Measurements from ENCODE around the gene PLEKHO2. TPM values are rescaled to one million over a fixed set of nuclear protein-coding genes. Genes with fewer than 3 reads are reported as not detected.

The PLEKHO2 gene
- total RNA-seq, 1 donor from 2014 or later: 20.3 TPM

DNA sequence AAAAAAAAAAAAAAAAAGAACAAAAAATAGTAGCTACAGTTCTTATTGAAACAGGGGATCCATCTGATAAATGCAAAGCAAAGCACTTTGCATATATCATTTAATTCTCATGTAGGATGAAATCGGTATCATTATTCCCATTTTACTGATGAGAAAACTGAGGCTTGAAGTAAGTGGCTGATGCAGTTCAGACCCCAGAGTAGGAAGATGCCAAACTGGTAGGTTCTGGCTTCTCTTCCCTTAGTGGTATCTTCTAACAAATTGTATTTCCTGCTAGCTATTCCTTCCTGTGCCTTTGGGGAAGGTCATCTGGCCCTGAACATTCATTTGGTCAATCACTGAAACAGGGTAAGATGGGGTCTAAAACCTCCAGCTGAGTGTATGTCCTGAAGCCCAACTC lies 38.2 kb upstream of the PLEKHO2 start:
- H3K4me1 Mint-ChIP-seq (ENCODE audit: low read depth): no peaks in the 10 kb centered on the region
- TF ChIP-seq, protein P1, sequence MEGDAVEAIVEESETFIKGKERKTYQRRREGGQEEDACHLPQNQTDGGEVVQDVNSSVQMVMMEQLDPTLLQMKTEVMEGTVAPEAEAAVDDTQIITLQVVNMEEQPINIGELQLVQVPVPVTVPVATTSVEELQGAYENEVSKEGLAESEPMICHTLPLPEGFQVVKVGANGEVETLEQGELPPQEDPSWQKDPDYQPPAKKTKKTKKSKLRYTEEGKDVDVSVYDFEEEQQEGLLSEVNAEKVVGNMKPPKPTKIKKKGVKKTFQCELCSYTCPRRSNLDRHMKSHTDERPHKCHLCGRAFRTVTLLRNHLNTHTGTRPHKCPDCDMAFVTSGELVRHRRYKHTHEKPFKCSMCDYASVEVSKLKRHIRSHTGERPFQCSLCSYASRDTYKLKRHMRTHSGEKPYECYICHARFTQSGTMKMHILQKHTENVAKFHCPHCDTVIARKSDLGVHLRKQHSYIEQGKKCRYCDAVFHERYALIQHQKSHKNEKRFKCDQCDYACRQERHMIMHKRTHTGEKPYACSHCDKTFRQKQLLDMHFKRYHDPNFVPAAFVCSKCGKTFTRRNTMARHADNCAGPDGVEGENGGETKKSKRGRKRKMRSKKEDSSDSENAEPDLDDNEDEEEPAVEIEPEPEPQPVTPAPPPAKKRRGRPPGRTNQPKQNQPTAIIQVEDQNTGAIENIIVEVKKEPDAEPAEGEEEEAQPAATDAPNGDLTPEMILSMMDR (IDR thresholded peaks at IDR 0.05): no peak
- no peak for DNase-seq (ENCODE audit: low spot score)
- H3K27ac Mint-ChIP-seq (ENCODE audit: unreplicated experiment): no peak overlapping the region
- no peak overlapping the region for H3K4me3 Mint-ChIP-seq (ENCODE audit: unreplicated experiment)
- peaks cover 2% of the 10 kb centered on the region for H3K27me3 Mint-ChIP-seq (ENCODE audit: low read depth)
- peaks cover 2% of the 10 kb centered on the region for H3K36me3 Mint-ChIP-seq (ENCODE audit: low read depth)
- no peaks in the 10 kb centered on the region for H3K9me3 Mint-ChIP-seq (ENCODE audit: low read depth)

DNA sequence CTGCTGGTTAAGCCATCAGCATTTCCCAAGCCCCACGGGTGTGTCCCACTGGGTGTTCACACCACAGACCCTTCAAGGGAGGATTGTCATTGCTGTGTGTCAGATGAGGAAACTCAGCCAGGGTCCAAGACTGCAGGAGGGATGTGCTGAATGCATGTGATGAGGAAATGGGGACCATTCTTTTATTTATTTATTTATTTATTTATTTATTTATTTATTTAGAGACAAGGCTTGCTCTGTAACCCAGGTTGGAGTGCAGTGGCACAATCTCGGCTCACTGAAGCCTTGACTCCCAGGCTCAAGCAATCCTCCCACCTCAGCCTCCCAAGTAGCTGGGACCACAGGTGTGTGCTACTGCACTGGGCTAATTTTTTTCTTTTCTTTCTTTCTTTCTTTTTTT lies 37.1 kb upstream of the PLEKHO2 start:
- Mint-ChIP-seq H3K4me3 (ENCODE audit: unreplicated experiment) (no peak overlapping the region), H3K36me3 (ENCODE audit: low read depth) (peaks cover 2% of the 10 kb centered on the region), H3K4me1 (ENCODE audit: low read depth) (no peaks in the 10 kb centered on the region), H3K9me3 (ENCODE audit: low read depth) (no peaks in the 10 kb centered on the region), H3K27me3 (ENCODE audit: low read depth) (peaks cover 7% of the 10 kb centered on the region), H3K27ac (ENCODE audit: unreplicated experiment) (no peak overlapping the region)
- no peak for DNase-seq (ENCODE audit: low spot score)
- TF ChIP-seq, protein P1 (IDR thresholded peaks at IDR 0.05): no peak

DNA sequence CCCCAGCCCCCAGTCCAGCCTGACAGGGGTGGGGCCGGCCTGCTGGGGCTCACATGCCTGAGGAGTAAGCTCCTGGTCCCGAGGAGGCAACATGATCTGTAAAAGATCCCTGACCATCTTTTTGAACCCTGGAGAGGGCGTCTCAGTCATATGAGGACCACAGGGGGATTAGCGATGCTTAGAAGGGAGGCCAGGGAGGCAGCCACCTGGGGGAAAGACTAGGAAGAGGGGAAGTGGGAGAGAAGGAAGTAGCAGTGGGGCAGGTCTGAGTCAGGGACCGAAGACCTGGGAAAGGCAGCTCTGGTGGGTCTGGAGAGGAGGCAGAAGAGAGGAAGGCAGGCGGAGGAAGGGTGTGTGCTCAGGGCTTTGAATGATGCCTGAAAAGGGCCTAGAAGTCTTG lies 35.2 kb upstream of the PLEKHO2 start:
- Mint-ChIP-seq H3K4me3 (ENCODE audit: unreplicated experiment) (no peak overlapping the region), H3K27me3 (ENCODE audit: low read depth) (peaks cover 7% of the 10 kb centered on the region)

DNA sequence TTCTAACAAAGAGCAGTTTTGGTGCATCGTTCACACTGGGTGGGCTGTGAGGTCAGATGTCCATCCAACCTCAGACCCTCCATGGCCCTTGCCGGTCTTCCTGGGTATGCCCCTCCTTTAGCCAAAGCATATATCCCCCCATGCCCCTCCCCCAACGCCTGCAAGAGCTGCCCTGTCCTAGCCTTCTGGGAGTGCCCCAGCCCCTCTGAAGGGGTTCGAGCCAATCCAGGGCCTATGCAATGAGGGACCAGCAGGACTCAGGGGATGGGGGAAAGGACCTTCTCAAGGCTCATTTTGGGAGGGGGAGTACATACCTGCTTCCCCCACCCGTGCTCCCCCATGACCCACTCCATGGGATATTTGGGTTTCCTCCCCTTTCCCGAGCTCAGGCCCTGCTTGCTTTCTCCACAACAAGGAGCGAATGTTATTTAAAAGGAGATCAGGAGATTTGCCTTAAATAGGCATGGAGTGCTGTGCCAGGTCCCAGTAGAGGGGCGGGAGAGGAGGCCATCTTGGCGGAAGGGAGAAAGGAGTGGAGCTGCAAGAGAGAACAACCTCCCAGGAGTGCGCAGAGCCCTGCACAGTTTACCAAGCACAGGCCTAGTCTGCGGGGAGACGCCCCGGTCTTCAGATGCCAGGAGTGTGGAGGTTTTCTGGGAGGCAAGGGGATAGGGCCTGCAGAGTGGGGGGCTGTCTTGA lies 34.5 kb upstream of the PLEKHO2 start:
- H3K9me3 Mint-ChIP-seq (ENCODE audit: low read depth): no peaks in the 10 kb centered on the region
- no peak overlapping the region for H3K27ac Mint-ChIP-seq (ENCODE audit: unreplicated experiment)
- H3K36me3 Mint-ChIP-seq (ENCODE audit: low read depth): peaks cover 2% of the 10 kb centered on the region
- H3K4me3 Mint-ChIP-seq (ENCODE audit: unreplicated experiment): no peak overlapping the region
- H3K27me3 Mint-ChIP-seq (ENCODE audit: low read depth): peaks cover 7% of the 10 kb centered on the region
- peaks cover 3% of the 10 kb centered on the region for H3K4me1 Mint-ChIP-seq (ENCODE audit: low read depth)
- no peak for DNase-seq (ENCODE audit: low spot score)
- TF ChIP-seq, protein P1 (IDR thresholded peaks at IDR 0.05): no peak

More for the DNA sequence above, 35.2 kb upstream of the PLEKHO2 start:
- TF ChIP-seq, protein P1 (IDR thresholded peaks at IDR 0.05): no peak
- H3K4me1 Mint-ChIP-seq (ENCODE audit: low read depth): peaks cover 3% of the 10 kb centered on the region
- no peak overlapping the region for H3K27ac Mint-ChIP-seq (ENCODE audit: unreplicated experiment)
- H3K9me3 Mint-ChIP-seq (ENCODE audit: low read depth): no peaks in the 10 kb centered on the region
- no peak for DNase-seq (ENCODE audit: low spot score)
- H3K36me3 Mint-ChIP-seq (ENCODE audit: low read depth): peaks cover 2% of the 10 kb centered on the region

DNA sequence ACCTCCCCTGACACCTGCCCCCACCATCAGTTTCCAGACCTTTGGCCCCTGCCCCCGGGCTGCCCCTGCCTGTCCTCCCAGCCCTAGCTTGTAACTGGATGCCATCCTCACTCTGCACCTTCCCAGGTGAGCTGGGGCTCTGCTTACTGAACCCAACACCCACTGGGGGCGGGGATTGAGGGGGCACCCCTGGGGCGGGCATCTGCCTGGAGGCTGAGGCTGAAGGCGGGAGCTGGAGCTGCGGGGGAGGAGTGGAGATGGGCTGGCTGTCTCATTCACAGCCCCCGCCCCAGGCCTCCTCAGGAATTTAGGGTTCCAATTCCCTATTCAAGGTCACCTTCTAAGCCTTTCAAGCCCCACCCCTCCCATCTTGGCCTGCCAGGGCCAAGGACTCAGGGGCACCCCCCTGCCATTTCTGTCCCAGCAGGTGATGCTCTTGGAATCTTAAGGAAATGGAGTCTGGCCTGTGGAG lies 33.9 kb upstream of the PLEKHO2 start:
- TF ChIP-seq, protein P1 (IDR thresholded peaks at IDR 0.05): no peak
- peaks cover 2% of the 10 kb centered on the region for H3K36me3 Mint-ChIP-seq (ENCODE audit: low read depth)
- peaks cover 3% of the 10 kb centered on the region for H3K4me1 Mint-ChIP-seq (ENCODE audit: low read depth)
- DNase-seq (ENCODE audit: low spot score): no peak
- no peaks in the 10 kb centered on the region for H3K9me3 Mint-ChIP-seq (ENCODE audit: low read depth)
- no peak overlapping the region for H3K4me3 Mint-ChIP-seq (ENCODE audit: unreplicated experiment)
- peaks cover 7% of the 10 kb centered on the region for H3K27me3 Mint-ChIP-seq (ENCODE audit: low read depth)
- H3K27ac Mint-ChIP-seq (ENCODE audit: unreplicated experiment): no peak overlapping the region

Data from chondrocyte (in vitro differentiated cells).